CD4-positive, alpha-beta memory T cell (primary cell): ENCODE measurements around the gene KCNQ1OT1. TPM values are rescaled to one million over a fixed set of nuclear protein-coding genes. Genes with fewer than 3 reads are reported as not detected.

Experiments
- CTCF ChIA-PET: fragments of 350-600 bp; sonication (Branson Sonifier 250); formaldehyde crosslinking; loops from one replicate; lab custom pipeline; 2021; ENCODE audit warnings: inconsistent platforms; ENCODE audit not compliant: partially characterized antibody; lab: Charles Lee
- POLR2A ChIA-PET: fragments of 350-600 bp; sonication (Branson Sonifier 250); formaldehyde crosslinking; loops from one replicate; lab custom pipeline; 2021; ENCODE audit not compliant: partially characterized antibody; lab: Charles Lee
- DNase-seq, 5 donors: peaks; one replicate each; pipeline versions ENCODE4 v3.0.0 to v3.0.0-alpha.2; 2020 to 2022; ENCODE audit warnings: mixed read lengths in 1 of 5
- H3K27ac ChIP-seq: one replicate; pipeline ENCODE4 v1.7.0; 2013; ENCODE audit warnings: low read depth, low read length
- H3K27me3 ChIP-seq: 2 replicates; pipeline ENCODE4 v1.7.0; 2013; ENCODE audit warnings: mild to moderate bottlenecking, low read length, moderate library complexity; ENCODE audit not compliant: insufficient read depth
- H3K36me3 ChIP-seq: 2 replicates; pipeline ENCODE4 v1.7.0; 2013; ENCODE audit warnings: mild to moderate bottlenecking, low read length, moderate library complexity; ENCODE audit not compliant: insufficient read depth
- H3K4me1 ChIP-seq: 2 replicates; pipeline ENCODE4 v1.7.0; 2013; ENCODE audit warnings: mild to moderate bottlenecking, low read length, moderate library complexity; ENCODE audit not compliant: insufficient read depth
- H3K4me3 ChIP-seq, 2 donors: one replicate each; pipeline ENCODE4 v1.7.0; 2013; ENCODE audit warnings: low read length in 2 of 2, mild to moderate bottlenecking in 1 of 2
- H3K9me3 ChIP-seq, 2 donors: one replicate each; pipeline ENCODE4 v1.7.0; 2013; ENCODE audit warnings: low read length in 2 of 2, control low read depth in 1 of 2; ENCODE audit not compliant: control insufficient read depth in 1 of 2
- H3K27ac Mint-ChIP-seq, 7 donors: one replicate each; pipeline ENCODE4 v1.8.0; 2020 to 2021; ENCODE audit warnings: mixed read lengths in 7 of 7, mild to moderate bottlenecking in 6 of 7, inconsistent platforms in 3 of 7, moderate library complexity in 3 of 7
- H3K27me3 Mint-ChIP-seq, 2 donors: one replicate each; pipeline ENCODE4 v1.8.0; 2020 to 2021; ENCODE audit warnings: mixed read lengths in 2 of 2
- H3K36me3 Mint-ChIP-seq, 2 donors: one replicate each; pipeline ENCODE4 v1.8.0; 2020 to 2021; ENCODE audit warnings: mixed read lengths in 2 of 2, inconsistent platforms in 1 of 2, mild to moderate bottlenecking in 1 of 2
- H3K4me1 Mint-ChIP-seq, 4 donors: one replicate each; pipeline ENCODE4 v1.8.0; 2020 to 2021; ENCODE audit warnings: mixed read lengths in 4 of 4, mild to moderate bottlenecking in 1 of 4
- H3K4me3 Mint-ChIP-seq, 8 donors: one replicate each; pipeline ENCODE4 v1.8.0; 2020 to 2021; ENCODE audit warnings: mixed read lengths in 8 of 8, mild to moderate bottlenecking in 7 of 8, moderate library complexity in 6 of 8, inconsistent platforms in 3 of 8
- H3K9me3 Mint-ChIP-seq, 8 donors: one replicate each; pipeline ENCODE4 v1.8.0; 2020 to 2021; ENCODE audit warnings: mixed read lengths in 8 of 8, mild to moderate bottlenecking in 5 of 8, inconsistent platforms in 3 of 8, moderate library complexity in 1 of 8
- intact Hi-C: fragments of 100-400 bp; cut with micrococcal nuclease; formaldehyde crosslinking; loops from one replicate; pipeline ENCODE4 v1.15.1; 2023
- polyA plus RNA-seq, 2 donors: library from polyadenylated mRNA; unstranded; fragments of 300-500 nt; fragmentation: Illumina TruSeq; gene quantifications; one replicate each; pipeline ENCODE4 v1.2.3, GENCODE V29; 2021
- total RNA-seq, 2 experiments: library from RNA; stranded (reverse); gene quantifications; one replicate each; pipeline ENCODE4 v1.2.3, GENCODE V29; 2021

KCNQ1OT1 gene
- total and polyA plus RNA-seq, 4 experiments from 2014 or later = 0.03 to 0.38 (median 0.23) TPM

GRCh38 chr11:2565447-2566222, 134.2 kb downstream of the KCNQ1OT1 start:
- Histone ChIP-seq H3K4me3 (no peak overlapping the region), H3K4me1 (no peaks in the 10 kb centered on the region), H3K9me3 (no peaks in the 10 kb centered on the region), H3K36me3 (no peaks in the 10 kb centered on the region), H3K27ac (no peak overlapping the region), H3K27me3 (no peaks in the 10 kb centered on the region)
- H3K4me3 Mint-ChIP-seq = no peak overlapping the region
- peak in 1 of 5 donors; percentile 21 for DNase-seq
- no peaks in the 10 kb centered on the region for H3K36me3 Mint-ChIP-seq
- ChIA-PET POLR2A (no interaction called here), CTCF (no interaction called here)
- peaks cover 0 to 3% (median 0%) of the 10 kb centered on the region in 4 donors for H3K4me1 Mint-ChIP-seq
- no peaks in the 10 kb centered on the region for H3K9me3 Mint-ChIP-seq
- no peak overlapping the region for H3K27ac Mint-ChIP-seq
- intact Hi-C loops = no loop called here
- H3K27me3 Mint-ChIP-seq = no peaks in the 10 kb centered on the region

DNA sequence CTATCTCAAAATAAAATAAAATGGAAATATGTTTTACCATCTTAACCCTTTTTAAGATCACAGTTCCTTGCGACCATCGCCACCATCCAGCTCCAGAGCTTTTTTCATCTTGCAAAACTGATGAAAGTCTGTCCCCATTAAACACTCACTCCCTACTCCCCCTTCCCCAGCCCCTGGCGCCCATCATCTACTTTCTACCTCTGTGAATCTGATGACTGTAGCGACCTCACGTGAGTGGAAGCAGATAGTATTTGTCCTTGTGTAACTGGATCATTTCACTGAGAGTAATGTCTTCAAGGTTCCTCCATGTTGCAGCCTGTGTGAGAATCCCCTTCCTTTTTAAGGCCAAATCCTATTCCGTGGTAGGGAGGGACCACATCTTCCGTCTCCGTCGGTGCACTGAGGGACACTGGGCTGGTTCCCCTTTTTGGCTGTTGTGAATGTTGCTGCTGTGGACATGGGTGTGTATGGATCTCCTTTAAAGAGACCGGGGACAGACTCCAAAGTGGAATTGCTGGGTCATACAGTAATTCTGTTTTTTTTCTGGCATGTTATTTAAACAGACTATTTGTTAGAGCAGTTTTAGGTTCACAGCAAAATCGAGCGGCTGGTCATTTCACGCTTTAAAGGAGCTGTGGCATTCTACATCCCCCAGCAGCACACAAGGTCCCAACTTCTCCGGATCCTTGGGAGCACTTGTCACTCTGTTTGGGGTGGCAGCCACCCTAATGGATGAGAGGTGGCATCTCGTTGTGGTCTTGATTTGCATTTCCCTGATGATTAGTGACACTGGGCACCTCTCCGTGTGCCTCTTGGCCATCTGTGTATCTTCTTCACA, 135.0 kb downstream of the KCNQ1OT1 start:
- intact Hi-C loops = no loop called here
- peaks cover 0 to 3% (median 0%) of the 10 kb centered on the region in 4 donors for H3K4me1 Mint-ChIP-seq
- Histone ChIP-seq H3K36me3 (no peaks in the 10 kb centered on the region), H3K27me3 (no peaks in the 10 kb centered on the region), H3K27ac (no peak overlapping the region), H3K9me3 (no peaks in the 10 kb centered on the region), H3K4me1 (no peaks in the 10 kb centered on the region), H3K4me3 (no peak overlapping the region)
- DNase-seq = no peak
- no peak overlapping the region for H3K27ac Mint-ChIP-seq
- H3K36me3 Mint-ChIP-seq = no peaks in the 10 kb centered on the region
- ChIA-PET POLR2A (no interaction called here), CTCF (no interaction called here)
- H3K4me3 Mint-ChIP-seq = no peak overlapping the region
- no peaks in the 10 kb centered on the region for H3K27me3 Mint-ChIP-seq
- H3K9me3 Mint-ChIP-seq = no peaks in the 10 kb centered on the region

GRCh38 chr11:2564008-2564530, 135.7 kb downstream of the KCNQ1OT1 start:
- H3K4me3 ChIP-seq = no peak overlapping the region
- ChIA-PET CTCF (interaction anchor here (1.1 kb wide), 1 partner anchor 324 kb away, joined by 3 read pairs; no protein-coding TSS in a partner anchor), POLR2A (no interaction called here)
- H3K36me3 ChIP-seq = no peaks in the 10 kb centered on the region
- no peaks in the 10 kb centered on the region for H3K9me3 Mint-ChIP-seq
- H3K4me3 Mint-ChIP-seq = no peak overlapping the region
- H3K27me3 ChIP-seq = no peaks in the 10 kb centered on the region
- H3K27ac ChIP-seq = no peak overlapping the region
- intact Hi-C loops = no loop called here
- no peaks in the 10 kb centered on the region for H3K36me3 Mint-ChIP-seq
- peak overlapping the region in 1 of 7 donors; percentile 36 for H3K27ac Mint-ChIP-seq
- H3K4me1 Mint-ChIP-seq = peaks cover 0 to 3% (median under 1%) of the 10 kb centered on the region in 4 donors
- no peaks in the 10 kb centered on the region for H3K27me3 Mint-ChIP-seq
- H3K4me1 ChIP-seq = no peaks in the 10 kb centered on the region
- DNase-seq = no peak
- H3K9me3 ChIP-seq = no peaks in the 10 kb centered on the region

DNA sequence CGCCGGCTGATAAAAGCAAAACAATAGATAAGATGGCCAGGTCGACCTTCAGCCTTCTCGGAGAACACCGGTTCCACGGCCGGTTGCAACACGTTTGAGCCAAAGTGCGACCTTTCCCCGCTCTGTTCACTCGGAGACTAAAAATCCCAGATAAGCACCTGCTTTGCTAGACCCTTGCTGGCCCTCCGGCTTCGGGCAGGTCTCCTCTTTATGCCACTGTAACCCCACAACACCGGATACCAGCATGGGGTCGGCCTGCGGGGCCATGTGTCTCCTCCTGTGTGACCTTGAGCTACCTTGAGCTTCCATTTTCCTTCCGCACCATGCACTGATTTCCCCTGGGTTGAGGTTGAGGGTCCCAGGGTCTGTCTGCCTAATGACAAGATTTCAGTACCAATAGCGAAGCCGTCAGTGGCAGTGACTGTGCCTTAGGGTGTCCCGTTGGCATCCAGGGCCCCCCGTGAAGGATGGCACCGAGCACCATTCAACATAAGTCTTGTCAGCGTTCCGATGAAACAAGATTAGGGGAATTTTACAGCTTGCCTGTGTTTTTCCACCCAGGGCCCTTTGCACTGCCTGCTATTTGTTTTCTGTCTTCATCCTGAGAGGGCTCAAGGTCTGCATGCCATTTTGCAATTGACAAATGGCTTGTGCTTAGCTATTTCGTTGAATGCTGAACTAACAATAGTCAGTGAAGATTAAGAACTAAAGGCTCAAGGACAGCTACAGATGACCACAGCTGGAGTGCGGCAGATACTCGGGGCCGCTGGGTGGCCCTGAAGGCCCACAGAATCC, 136.4 kb downstream of the KCNQ1OT1 start:
- ChIA-PET CTCF (interaction anchor here (1.1 kb wide), 1 partner anchor 325 kb away, joined by 3 read pairs; no protein-coding TSS in a partner anchor), POLR2A (no interaction called here)
- no peak for DNase-seq
- Histone ChIP-seq H3K36me3 (no peaks in the 10 kb centered on the region), H3K27me3 (no peaks in the 10 kb centered on the region), H3K4me1 (no peaks in the 10 kb centered on the region), H3K27ac (no peak overlapping the region), H3K9me3 (no peaks in the 10 kb centered on the region), H3K4me3 (no peak overlapping the region)
- intact Hi-C loops = no loop called here
- no peaks in the 10 kb centered on the region for H3K9me3 Mint-ChIP-seq
- peaks cover 0 to 6% (median under 1%) of the 10 kb centered on the region in 4 donors for H3K4me1 Mint-ChIP-seq
- H3K27me3 Mint-ChIP-seq = no peaks in the 10 kb centered on the region
- peak overlapping the region in 1 of 7 donors; percentile 59 for H3K27ac Mint-ChIP-seq
- no peak overlapping the region for H3K4me3 Mint-ChIP-seq
- no peaks in the 10 kb centered on the region for H3K36me3 Mint-ChIP-seq

GRCh38 chr11:2562890-2563212, 136.9 kb downstream of the KCNQ1OT1 start:
- Histone ChIP-seq H3K36me3 (no peaks in the 10 kb centered on the region), H3K27me3 (no peaks in the 10 kb centered on the region), H3K27ac (no peak overlapping the region), H3K9me3 (no peaks in the 10 kb centered on the region), H3K4me3 (no peak overlapping the region), H3K4me1 (no peaks in the 10 kb centered on the region)
- Mint-ChIP-seq H3K9me3 (no peaks in the 10 kb centered on the region), H3K36me3 (no peaks in the 10 kb centered on the region), H3K27me3 (no peaks in the 10 kb centered on the region), H3K4me1 (peaks cover 0 to 8% (median under 1%) of the 10 kb centered on the region in 4 donors), H3K27ac (peak overlapping the region in 1 of 7 donors; percentile 59), H3K4me3 (no peak overlapping the region)
- ChIA-PET CTCF (no interaction called here), POLR2A (no interaction called here)
- intact Hi-C loops = no loop called here
- DNase-seq = no peak

DNA sequence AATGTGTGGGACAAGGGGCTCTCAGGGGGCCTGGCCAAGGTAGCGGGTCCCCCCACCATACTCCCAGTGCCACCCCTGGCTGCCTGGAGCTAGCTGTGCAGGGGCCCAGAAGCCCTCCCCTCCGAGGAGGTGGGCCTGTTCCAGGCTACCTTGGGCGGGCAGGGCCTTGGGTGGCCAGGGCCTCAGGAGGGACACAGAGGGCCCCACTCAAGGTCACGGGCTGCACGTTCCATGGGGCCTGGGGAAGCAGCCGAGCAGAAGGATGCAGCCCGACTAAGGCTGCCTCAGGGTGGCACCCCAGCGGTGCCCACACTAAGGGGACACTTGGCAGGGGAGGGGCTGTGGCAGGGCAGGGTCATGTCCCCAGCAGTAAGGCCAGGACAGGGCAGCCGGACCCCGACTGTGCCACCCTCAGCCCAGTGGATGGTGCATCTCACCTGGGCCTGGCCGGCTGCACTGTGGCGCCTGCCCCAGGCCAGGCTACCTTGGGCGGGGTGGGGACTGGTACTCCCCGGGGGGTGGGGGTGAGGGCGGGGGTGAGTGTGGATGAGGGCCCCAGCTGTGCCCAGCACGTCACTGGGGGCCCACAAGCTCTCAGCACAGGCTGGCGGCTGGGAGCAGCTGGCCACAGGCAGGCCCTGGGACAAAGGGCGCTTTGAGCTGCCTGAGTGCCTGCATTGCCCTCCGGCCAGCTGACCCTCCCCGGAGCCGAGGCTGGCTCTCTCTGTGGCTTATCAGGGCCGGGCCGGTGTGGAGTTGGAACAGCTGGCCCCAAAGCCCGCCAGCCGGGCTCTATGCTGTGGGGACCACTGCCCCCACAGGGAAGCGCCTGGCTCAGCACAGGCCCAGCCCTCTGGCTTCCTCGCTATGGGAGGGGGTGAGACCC, 137.9 kb downstream of the KCNQ1OT1 start:
- ChIA-PET CTCF (no interaction called here), POLR2A (no interaction called here)
- no peak overlapping the region for H3K4me3 ChIP-seq
- H3K4me1 ChIP-seq = no peaks in the 10 kb centered on the region
- no peak overlapping the region for H3K4me3 Mint-ChIP-seq
- no peaks in the 10 kb centered on the region for H3K9me3 Mint-ChIP-seq
- H3K27me3 ChIP-seq = no peaks in the 10 kb centered on the region
- H3K36me3 Mint-ChIP-seq = no peaks in the 10 kb centered on the region
- intact Hi-C loops = no loop called here
- H3K27ac ChIP-seq = no peak overlapping the region
- H3K4me1 Mint-ChIP-seq = peaks cover 0 to 9% (median 2%) of the 10 kb centered on the region in 4 donors
- DNase-seq = no peak
- H3K36me3 ChIP-seq = no peaks in the 10 kb centered on the region
- H3K9me3 ChIP-seq = no peaks in the 10 kb centered on the region
- no peak overlapping the region for H3K27ac Mint-ChIP-seq
- H3K27me3 Mint-ChIP-seq = no peaks in the 10 kb centered on the region
